Measurements from ENCODE around the gene SYNJ1.

Gene SYNJ1

GRCh38 chr21:32768530-32768929 is 40.7 kb upstream of the SYNJ1 start:
- DNase-seq (ENCODE audit: low read depth) = no peak
- TF ChIP-seq CTCF (IDR thresholded peaks at IDR 0.05; ENCODE audit: control insufficient read depth, extremely low read depth, insufficient read depth) = no peak
- no peak overlapping the region for H3K4me3 ChIP-seq (ENCODE audit: low read depth, low read length)

GRCh38 chr21:32765058-32765457 is 37.2 kb upstream of the SYNJ1 start:
- no peak for TF ChIP-seq CTCF (IDR thresholded peaks at IDR 0.05; ENCODE audit: control insufficient read depth, extremely low read depth, insufficient read depth)
- DNase-seq (ENCODE audit: low read depth) = no peak
- no peak overlapping the region for H3K4me3 ChIP-seq (ENCODE audit: low read depth, low read length)

GRCh38 chr21:32764186-32764585 is 36.4 kb upstream of the SYNJ1 start:
- H3K4me3 ChIP-seq (ENCODE audit: low read depth, low read length) = no peak overlapping the region
- no peak for DNase-seq (ENCODE audit: low read depth)
- TF ChIP-seq CTCF (IDR thresholded peaks at IDR 0.05; ENCODE audit: control insufficient read depth, extremely low read depth, insufficient read depth) = no peak

- no peak for DNase-seq (ENCODE audit: low read depth)
- no peak for TF ChIP-seq CTCF (IDR thresholded peaks at IDR 0.05; ENCODE audit: control insufficient read depth, extremely low read depth, insufficient read depth)
- H3K4me3 ChIP-seq (ENCODE audit: low read depth, low read length) = no peak overlapping the region
Observed at GRCh38 chr21:32757804-32758203, 30.0 kb upstream of the SYNJ1 start.

GRCh38 chr21:32756096-32756495 is 28.3 kb upstream of the SYNJ1 start:
- no peak for TF ChIP-seq CTCF (IDR thresholded peaks at IDR 0.05; ENCODE audit: control insufficient read depth, extremely low read depth, insufficient read depth)

GRCh38 chr21:32753818-32754585 is 26.2 kb upstream of the SYNJ1 start:
- H3K4me3 ChIP-seq (ENCODE audit: low read depth, low read length) = no peak overlapping the region
- DNase-seq (ENCODE audit: low read depth) = no peak
- no peak for TF ChIP-seq CTCF (IDR thresholded peaks at IDR 0.05; ENCODE audit: control insufficient read depth, extremely low read depth, insufficient read depth)

More at GRCh38 chr21:32756096-32756495, 28.3 kb upstream of the SYNJ1 start:
- DNase-seq (ENCODE audit: low read depth) = no peak
- H3K4me3 ChIP-seq (ENCODE audit: low read depth, low read length) = no peak overlapping the region

- TF ChIP-seq CTCF (IDR thresholded peaks at IDR 0.05; ENCODE audit: control insufficient read depth, extremely low read depth, insufficient read depth) = no peak
- H3K4me3 ChIP-seq (ENCODE audit: low read depth, low read length) = no peak overlapping the region
- no peak for DNase-seq (ENCODE audit: low read depth)
Observed at GRCh38 chr21:32750405-32750804, 22.6 kb upstream of the SYNJ1 start.

Measured in LNCaP clone FGC (cell line).